PC-3 (cell line): Measurements from ENCODE around the gene PIAS1. TPM values are rescaled to one million over a fixed set of nuclear protein-coding genes. Genes with fewer than 3 reads are reported as not detected.

ENCODE experiments used
- ATAC-seq: fragments of 200-7000 bp; cut with Tn5 transposase; 2 replicates; pipeline ENCODE4 v1.9.1; 2020; ENCODE audit warnings: mild to moderate bottlenecking, moderate library complexity
- BruUV-seq: library from RNA; stranded (reverse); fragments of 400-500 nt; replicated peaks from 2 replicates; lab custom pipeline; 2021; lab: Mats Ljungman, UMichigan
- CTCF ChIA-PET: fragments of 300-600 bp; sonication (Branson Sonifier 250); formaldehyde crosslinking; loops from one replicate; lab custom pipeline; 2022; ENCODE audit warnings: antibody characterized with exemption; lab: Charles Lee
- POLR2A ChIA-PET: fragments of 300-600 bp; sonication (Branson Sonifier 250); formaldehyde crosslinking; loops from one replicate; lab custom pipeline; 2022; ENCODE audit warnings: antibody characterized with exemption; ENCODE audit not compliant: unreplicated experiment; lab: Charles Lee
- DNase-seq: peaks from one replicate; pipeline ENCODE4 v3.0.0-alpha.2; 2015
- H2AFZ ChIP-seq: fragments of 300-600 bp; sonication (generic); 2 replicates; pipeline ENCODE4 v1.6.0; 2016; ENCODE audit warnings: antibody characterized with exemption, low read length
- H3F3A ChIP-seq: fragments of 300-600 bp; sonication (generic); one replicate; pipeline ENCODE4 v1.6.0; 2017; ENCODE audit warnings: antibody characterized with exemption, low read length, control low read depth, mild to moderate bottlenecking; ENCODE audit not compliant: unreplicated experiment
- H3K27ac ChIP-seq: fragments of 300-600 bp; sonication (generic); 2 replicates; pipeline ENCODE4 v1.5.1; 2016; ENCODE audit warnings: mild to moderate bottlenecking, low read length
- H3K27me3 ChIP-seq: fragments of 300-600 bp; sonication (generic); 2 replicates; pipeline ENCODE4 v1.6.1; 2016; ENCODE audit warnings: low read length, mixed read lengths
- H3K36me3 ChIP-seq: fragments of 300-600 bp; sonication (generic); 2 replicates; pipeline ENCODE4 v1.6.1; 2016; ENCODE audit warnings: low read depth, mixed run types, low read length, mixed read lengths
- H3K4me1 ChIP-seq: fragments of 300-600 bp; sonication (generic); 2 replicates; pipeline ENCODE4 v1.5.1; 2016; ENCODE audit warnings: low read length; ENCODE audit not compliant: insufficient read depth
- H3K4me2 ChIP-seq: fragments of 300-600 bp; sonication (generic); 2 replicates; pipeline ENCODE4 v1.6.0; 2016; ENCODE audit warnings: low read length
- H3K4me3 ChIP-seq: fragments of 300-600 bp; sonication (generic); 2 replicates; pipeline ENCODE4 v1.5.1; 2016; ENCODE audit warnings: mild to moderate bottlenecking, low read length, mixed read lengths
- H3K79me2 ChIP-seq: fragments of 300-600 bp; sonication (generic); 2 replicates; pipeline ENCODE4 v1.6.1; 2017; ENCODE audit warnings: low read length, mixed read lengths
- H3K9ac ChIP-seq: fragments of 300-600 bp; sonication (generic); 2 replicates; pipeline ENCODE4 v1.6.0; 2016; ENCODE audit warnings: mild to moderate bottlenecking, low read length
- H3K9me2 ChIP-seq: fragments of 300-600 bp; sonication (generic); replicated peaks from 2 replicates; pipeline ENCODE4 v1.6.1; 2016; ENCODE audit warnings: mixed run types, low read length, mixed read lengths
- H3K9me3 ChIP-seq: fragments of 300-600 bp; sonication (generic); 2 replicates; pipeline ENCODE4 v1.6.1; 2016; ENCODE audit warnings: low read length, mixed read lengths
- H4K20me1 ChIP-seq: fragments of 300-600 bp; sonication (generic); 2 replicates; pipeline ENCODE4 v1.6.1; 2016; ENCODE audit warnings: low read length, mixed read lengths
- EZH2 ChIP-seq: fragments of 300-600 bp; sonication (generic); IDR thresholded peaks from one replicate; pipeline ENCODE4 v1.6.1; 2017; ENCODE audit warnings: antibody characterized with exemption, mild to moderate bottlenecking, low read length; ENCODE audit not compliant: unreplicated experiment
- EZH2phosphoT487 ChIP-seq: fragments of 300-600 bp; sonication (generic); IDR thresholded peaks from 2 replicates; pipeline ENCODE4 v1.6.1; 2018; ENCODE audit warnings: mild to moderate bottlenecking, antibody characterized with exemption, low read length, borderline replicate concordance
- intact Hi-C: fragments of 100-400 bp; cut with micrococcal nuclease; formaldehyde crosslinking; loops from 2 replicates; pipeline ENCODE4 v1.9.0; 2023
- total RNA-seq: library from RNA; depleted of rRNA; stranded (reverse); fragments of >200 nt; gene quantifications from 2 replicates; pipeline ENCODE4 v1.2.3, GENCODE V29; 2014
- TF ChIP-seq, protein P1 (sequence below): fragments of 300-600 bp; sonication (generic); conservative IDR thresholded peaks from 2 replicates; pipeline ENCODE4 v1.5.1; 2017; ENCODE audit warnings: antibody characterized with exemption, low read depth, mild to moderate bottlenecking, low read length

Gene PIAS1
- total RNA-seq, 1 experiment from 2014 or later: 21.9 TPM

DNA sequence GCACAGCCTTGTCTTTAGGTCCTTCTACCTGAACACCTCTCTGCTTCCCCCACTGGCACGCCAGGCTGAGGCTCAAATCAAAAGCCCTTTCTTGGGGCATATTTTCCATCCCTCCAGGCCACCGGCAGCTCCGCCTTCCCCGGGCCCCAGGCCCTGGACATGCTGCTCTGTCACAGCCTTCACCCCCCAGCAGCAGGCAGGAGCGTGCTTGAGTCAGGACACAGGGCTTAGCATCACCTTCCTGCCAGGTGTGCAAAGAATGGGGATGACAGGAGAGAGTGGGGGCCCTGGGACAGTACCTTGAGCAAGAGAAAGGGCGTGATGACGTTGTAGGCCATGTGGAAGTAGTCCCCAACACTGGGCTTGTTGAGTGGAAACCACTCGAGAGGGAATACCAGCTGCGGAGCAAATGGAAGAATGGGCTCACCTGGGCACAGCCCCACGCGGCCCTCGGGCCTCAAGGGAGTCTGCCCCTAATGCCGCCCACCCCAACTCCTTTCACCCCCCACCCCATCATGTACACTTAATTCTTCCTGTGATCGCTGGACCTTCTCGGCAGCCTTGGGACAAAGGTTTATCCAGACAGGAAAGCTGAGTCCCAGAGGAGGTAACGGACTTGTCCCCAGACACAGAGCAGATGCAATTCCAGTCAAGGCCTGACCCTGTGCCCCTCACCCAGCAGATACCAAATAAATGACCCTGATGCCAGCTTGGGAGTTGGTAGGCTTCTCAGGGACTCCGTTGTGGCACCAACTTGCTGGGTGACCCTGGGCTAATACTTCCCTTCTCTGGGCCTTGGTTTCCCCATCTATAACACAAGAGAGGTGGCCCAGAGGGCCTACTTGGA is 160.1 kb downstream of the PIAS1 start:
- ChIA-PET CTCF (no interaction called here), POLR2A (no interaction called here)
- H3K4me2 ChIP-seq: no peak overlapping the region
- intact Hi-C loops: no loop called here
- no peak overlapping the region for H3K27ac ChIP-seq
- no peaks in the 10 kb centered on the region for H3K9me2 ChIP-seq
- H3K79me2 ChIP-seq: peaks cover 28% of the 10 kb centered on the region
- H3K4me3 ChIP-seq: no peak overlapping the region
- TF ChIP-seq EZH2phosphoT487 (no peak), EZH2 (no peak)
- TF ChIP-seq, protein P1, sequence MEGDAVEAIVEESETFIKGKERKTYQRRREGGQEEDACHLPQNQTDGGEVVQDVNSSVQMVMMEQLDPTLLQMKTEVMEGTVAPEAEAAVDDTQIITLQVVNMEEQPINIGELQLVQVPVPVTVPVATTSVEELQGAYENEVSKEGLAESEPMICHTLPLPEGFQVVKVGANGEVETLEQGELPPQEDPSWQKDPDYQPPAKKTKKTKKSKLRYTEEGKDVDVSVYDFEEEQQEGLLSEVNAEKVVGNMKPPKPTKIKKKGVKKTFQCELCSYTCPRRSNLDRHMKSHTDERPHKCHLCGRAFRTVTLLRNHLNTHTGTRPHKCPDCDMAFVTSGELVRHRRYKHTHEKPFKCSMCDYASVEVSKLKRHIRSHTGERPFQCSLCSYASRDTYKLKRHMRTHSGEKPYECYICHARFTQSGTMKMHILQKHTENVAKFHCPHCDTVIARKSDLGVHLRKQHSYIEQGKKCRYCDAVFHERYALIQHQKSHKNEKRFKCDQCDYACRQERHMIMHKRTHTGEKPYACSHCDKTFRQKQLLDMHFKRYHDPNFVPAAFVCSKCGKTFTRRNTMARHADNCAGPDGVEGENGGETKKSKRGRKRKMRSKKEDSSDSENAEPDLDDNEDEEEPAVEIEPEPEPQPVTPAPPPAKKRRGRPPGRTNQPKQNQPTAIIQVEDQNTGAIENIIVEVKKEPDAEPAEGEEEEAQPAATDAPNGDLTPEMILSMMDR: no peak
- no peaks in the 10 kb centered on the region for H3F3A ChIP-seq
- H3K9me3 ChIP-seq: no peaks in the 10 kb centered on the region
- no peak overlapping the region for H3K9ac ChIP-seq
- no peak overlapping the region for H2AFZ ChIP-seq
- ATAC-seq (no peak), DNase-seq (no peak)
- no TSS peak for BruUV-seq
- no peaks in the 10 kb centered on the region for H4K20me1 ChIP-seq
- no peaks in the 10 kb centered on the region for H3K27me3 ChIP-seq
- no peaks in the 10 kb centered on the region for H3K4me1 ChIP-seq
- H3K36me3 ChIP-seq: peaks cover 3% of the 10 kb centered on the region; the same call in 1 of the 2 replicates

DNA sequence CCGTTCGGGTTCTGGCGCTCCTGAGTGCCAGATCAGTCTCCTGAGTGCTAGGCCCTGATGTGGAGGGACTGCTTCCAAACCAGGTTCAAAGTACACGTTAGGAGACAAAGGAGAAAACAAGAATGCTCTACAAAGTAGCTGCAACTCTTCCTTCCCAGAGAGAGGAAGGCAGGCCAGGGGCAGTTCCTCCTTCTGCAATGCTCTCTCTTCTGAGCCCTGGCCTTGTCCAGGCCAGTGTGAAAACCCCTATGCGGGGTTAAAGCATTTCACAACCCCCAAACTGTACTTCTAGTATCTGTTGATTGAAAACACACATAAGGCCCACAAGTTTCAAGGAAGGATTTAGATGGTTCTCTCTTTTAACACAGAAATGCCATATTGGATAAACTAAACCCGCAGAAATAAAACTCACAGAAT is 160.7 kb downstream of the PIAS1 start:
- intact Hi-C loops: no loop called here
- no peak overlapping the region for H3K9ac ChIP-seq
- H3K4me2 ChIP-seq: no peak overlapping the region
- TF ChIP-seq, protein P1: no peak
- no peak for TF ChIP-seq EZH2
- TF ChIP-seq EZH2phosphoT487: no peak
- H3K9me3 ChIP-seq: no peaks in the 10 kb centered on the region
- 0 out of 2 replicates have a peak, but pooled peaks cover 4% of the 10 kb centered on the region for H4K20me1 ChIP-seq
- no peak overlapping the region for H3K4me3 ChIP-seq
- no peak for ATAC-seq
- H3K4me1 ChIP-seq: no peaks in the 10 kb centered on the region
- peaks cover 34% of the 10 kb centered on the region for H3K79me2 ChIP-seq
- H3K36me3 ChIP-seq: peaks cover 3% of the 10 kb centered on the region; the same call in 1 of the 2 replicates
- POLR2A ChIA-PET: no interaction called here
- no peaks in the 10 kb centered on the region for H3K9me2 ChIP-seq
- H3K27me3 ChIP-seq: no peaks in the 10 kb centered on the region
- no TSS peak for BruUV-seq
- H3K27ac ChIP-seq: no peak overlapping the region
- DNase-seq: no peak
- CTCF ChIA-PET: no interaction called here
- no peak overlapping the region for H2AFZ ChIP-seq
- H3F3A ChIP-seq: no peaks in the 10 kb centered on the region

DNA sequence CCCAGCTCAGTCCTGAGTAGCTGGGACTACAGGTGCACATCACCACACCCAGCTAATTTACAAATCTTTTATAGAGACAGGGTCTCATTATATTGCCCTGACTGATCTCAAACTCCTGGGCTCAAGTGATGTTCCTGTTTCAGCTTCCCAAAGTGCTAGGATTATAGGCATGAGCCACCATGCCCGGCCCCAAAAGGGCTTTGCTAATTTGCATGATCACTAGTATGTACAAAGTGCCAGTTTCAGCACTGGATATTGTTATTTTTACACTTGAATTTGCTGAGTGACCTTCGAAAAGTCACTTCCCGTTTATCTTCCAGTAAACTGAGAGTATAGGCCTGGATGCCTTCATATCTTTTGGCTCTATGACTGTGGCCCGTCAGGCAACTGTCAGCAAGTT is 163.2 kb downstream of the PIAS1 start:
- H3K79me2 ChIP-seq: peaks cover 43% of the 10 kb centered on the region
- intact Hi-C loops: no loop called here

More for the DNA sequence above, 163.2 kb downstream of the PIAS1 start:
- TF ChIP-seq EZH2: no peak
- TF ChIP-seq, protein P1: no peak
- TF ChIP-seq EZH2phosphoT487: no peak
- Histone ChIP-seq H2AFZ (no peak overlapping the region), H3K9me3 (no peaks in the 10 kb centered on the region), H3K9ac (no peak overlapping the region), H3K4me3 (no peak overlapping the region), H3K27me3 (no peaks in the 10 kb centered on the region), H3F3A (no peaks in the 10 kb centered on the region), H3K27ac (no peak overlapping the region), H3K9me2 (no peaks in the 10 kb centered on the region), H3K4me1 (no peaks in the 10 kb centered on the region), H4K20me1 (0 out of 2 replicates have a peak, but pooled peaks cover 4% of the 10 kb centered on the region), H3K36me3 (peaks cover 3% of the 10 kb centered on the region; the same call in 1 of the 2 replicates), H3K4me2 (no peak overlapping the region)
- DNase-seq (no peak), ATAC-seq (no peak)
- ChIA-PET CTCF (no interaction called here), POLR2A (no interaction called here)
- BruUV-seq: no TSS peak
